Natural killer cell (primary cell): ENCODE results near the gene CAP2. TPM values are rescaled to one million over a fixed set of nuclear protein-coding genes. Genes with fewer than 3 reads are reported as not detected.

Experiments
- ATAC-seq, 3 donors: fragments of 150-1000 bp in 2 of 3; fragments of 200-7000 bp in 1 of 3; cut with Tn5 transposase; 1 replicate in 1 of 3; 2 replicates in 2 of 3; pipeline ENCODE4 v1.10.0; 2021; ENCODE audit warnings: mild to moderate bottlenecking in 2 of 3, moderate library complexity in 2 of 3
- DNase-seq, 2 donors: peaks; one replicate each; pipeline versions ENCODE4 v3.0.0 to v3.0.0-alpha.2; 2013 to 2021; ENCODE audit warnings: mixed read lengths in 1 of 2
- H3K27ac ChIP-seq: one replicate; pipeline ENCODE4 v1.5.1; 2013; ENCODE audit warnings: mild to moderate bottlenecking, low read length
- H3K27me3 ChIP-seq: one replicate; pipeline ENCODE4 v1.6.1; 2013; ENCODE audit warnings: low read length; ENCODE audit not compliant: control insufficient read depth, insufficient read depth
- H3K36me3 ChIP-seq: one replicate; pipeline ENCODE4 v1.6.1; 2013; ENCODE audit warnings: low read length; ENCODE audit not compliant: control insufficient read depth, insufficient read depth
- H3K4me1 ChIP-seq: one replicate; pipeline ENCODE4 v1.6.1; 2013; ENCODE audit warnings: low read length; ENCODE audit not compliant: control insufficient read depth, insufficient read depth
- H3K4me3 ChIP-seq: one replicate; pipeline ENCODE4 v1.5.1; 2013; ENCODE audit warnings: low read length
- H3K9me3 ChIP-seq: one replicate; pipeline ENCODE4 v1.6.1; 2013; ENCODE audit warnings: low read length; ENCODE audit not compliant: control insufficient read depth, insufficient read depth
- H3K27ac Mint-ChIP-seq, 2 donors: one replicate each; pipeline ENCODE4 v1.8.0; 2022; ENCODE audit warnings: mild to moderate bottlenecking in 2 of 2, mixed read lengths in 2 of 2, moderate library complexity in 1 of 2
- H3K27me3 Mint-ChIP-seq, 2 donors: one replicate each; pipeline ENCODE4 v1.8.0; 2022; ENCODE audit warnings: low read depth in 2 of 2, mixed read lengths in 2 of 2
- H3K36me3 Mint-ChIP-seq: one replicate; pipeline ENCODE4 v1.8.0; 2022; ENCODE audit warnings: mixed read lengths
- H3K4me1 Mint-ChIP-seq, 2 donors: one replicate each; pipeline ENCODE4 v1.8.0; 2022; ENCODE audit warnings: mixed read lengths in 2 of 2
- H3K4me3 Mint-ChIP-seq: one replicate; pipeline ENCODE4 v1.8.0; 2022; ENCODE audit warnings: mild to moderate bottlenecking, moderate library complexity, mixed read lengths
- H3K9me3 Mint-ChIP-seq, 2 donors: one replicate each; pipeline ENCODE4 v1.8.0; 2022; ENCODE audit warnings: mixed read lengths in 2 of 2
- CTCF ChIP-seq: fragments of 200-600 bp; IDR thresholded peaks from one replicate; pipeline ENCODE4 v1.8.0; 2022; ENCODE audit warnings: antibody characterized with exemption
- WGBS: methylation state at CpG from one replicate; pipeline ENCODE4 v1.1.7; 2013; ENCODE audit warnings: missing lambda C conversion rate; ENCODE audit not compliant: insufficient coverage; 5-methylcytosine and 5-hydroxymethylcytosine counted together
- intact Hi-C: fragments of 100-400 bp; cut with micrococcal nuclease; formaldehyde crosslinking; loops from one replicate; pipeline ENCODE4 v1.14.2; 2022
- total RNA-seq, 4 donors: library from RNA; stranded (reverse); fragments of 120-200 nt in 1 of 4; gene quantifications; one replicate each; pipeline versions ENCODE4 v1.2.3 to v1.2.4, GENCODE V29; 2013 to 2022

The CAP2 gene
- total RNA-seq, 3 donors from 2014 or later (not counting 1 experiment from before 2014, with no cell fraction given) = not detected

DNA sequence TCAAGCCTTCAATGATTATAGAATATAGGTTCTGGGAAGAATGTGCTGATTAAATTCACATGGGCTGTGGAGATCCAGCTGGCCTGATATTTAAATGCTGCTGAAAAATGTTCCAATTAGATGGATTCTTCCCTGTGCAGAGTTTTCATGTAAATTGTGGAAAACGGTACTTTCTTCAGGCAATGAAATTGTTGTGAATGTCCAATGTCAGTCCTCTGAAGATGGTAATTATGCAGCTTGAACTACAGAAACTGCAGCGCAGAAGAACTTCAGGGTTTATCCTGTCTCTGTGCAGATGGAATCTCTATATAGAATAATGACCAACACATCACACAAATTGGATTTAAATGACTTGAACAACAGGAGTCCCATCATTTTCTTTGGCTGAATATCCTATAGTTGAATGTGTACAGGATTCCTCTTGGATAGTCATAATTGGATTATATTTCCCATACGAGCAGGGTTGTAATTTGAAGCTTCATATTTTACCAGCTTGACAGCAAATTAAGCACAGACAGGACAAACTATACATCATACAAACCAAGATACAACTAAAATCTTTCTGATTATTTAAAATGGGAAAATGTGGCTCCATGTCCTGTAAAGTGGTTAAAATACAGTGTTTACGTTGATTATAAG is 82.3 kb downstream of the CAP2 start:
- no peak overlapping the region for H3K27ac ChIP-seq
- TF ChIP-seq CTCF = no peak
- H3K27me3 ChIP-seq = no peaks in the 10 kb centered on the region
- no peak for ATAC-seq
- no peaks in the 10 kb centered on the region for H3K36me3 ChIP-seq
- H3K9me3 Mint-ChIP-seq = no peaks in the 10 kb centered on the region
- no peaks in the 10 kb centered on the region for H3K36me3 Mint-ChIP-seq
- H3K4me1 Mint-ChIP-seq = no peaks in the 10 kb centered on the region
- H3K4me3 Mint-ChIP-seq = no peak overlapping the region
- no peak for DNase-seq
- H3K27me3 Mint-ChIP-seq = peaks cover 7% of the 10 kb centered on the region in 2 donors
- no peaks in the 10 kb centered on the region for H3K4me1 ChIP-seq
- intact Hi-C loops = no loop called here
- H3K27ac Mint-ChIP-seq = no peak overlapping the region
- no peaks in the 10 kb centered on the region for H3K9me3 ChIP-seq
- 100% methylated on average over 1 of the region's 4 CpGs for WGBS
- no peak overlapping the region for H3K4me3 ChIP-seq

DNA sequence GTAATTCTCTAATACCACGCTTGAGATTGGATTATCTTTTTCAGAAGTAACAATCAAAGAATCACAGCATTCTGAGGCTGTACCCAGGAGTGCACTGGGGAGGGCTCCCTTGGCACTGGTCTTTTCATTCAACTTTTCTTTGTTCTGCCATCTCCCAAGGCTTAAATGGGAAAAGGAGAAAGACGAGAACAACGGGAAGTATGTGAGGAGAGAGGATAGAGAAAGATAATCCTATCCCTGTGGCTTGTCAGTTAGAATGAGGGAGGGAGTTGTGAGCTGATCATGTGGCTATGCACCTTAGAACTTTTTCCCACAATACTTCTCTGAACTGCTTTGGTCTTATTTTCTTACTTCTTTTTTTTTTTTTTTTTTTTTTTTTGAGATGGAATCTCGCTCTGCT is 83.1 kb downstream of the CAP2 start:
- Mint-ChIP-seq H3K27me3 (peaks cover 7% of the 10 kb centered on the region in 2 donors), H3K27ac (no peak overlapping the region), H3K36me3 (no peaks in the 10 kb centered on the region), H3K9me3 (no peaks in the 10 kb centered on the region), H3K4me3 (no peak overlapping the region), H3K4me1 (no peaks in the 10 kb centered on the region)
- Histone ChIP-seq H3K36me3 (no peaks in the 10 kb centered on the region), H3K27ac (no peak overlapping the region), H3K9me3 (no peaks in the 10 kb centered on the region), H3K4me3 (no peak overlapping the region), H3K4me1 (no peaks in the 10 kb centered on the region), H3K27me3 (no peaks in the 10 kb centered on the region)
- ATAC-seq = no peak
- no peak for DNase-seq
- intact Hi-C loops = no loop called here
- WGBS = 85% methylated on average over 3 of the region's 4 CpGs
- no peak for TF ChIP-seq CTCF

GRCh38 chr6:17477356-17477755 is 84.0 kb downstream of the CAP2 start:
- Mint-ChIP-seq H3K4me1 (no peaks in the 10 kb centered on the region), H3K36me3 (no peaks in the 10 kb centered on the region), H3K27ac (no peak overlapping the region), H3K27me3 (peaks cover 7% of the 10 kb centered on the region in 2 donors), H3K4me3 (no peak overlapping the region), H3K9me3 (no peaks in the 10 kb centered on the region)
- Histone ChIP-seq H3K27ac (no peak overlapping the region), H3K4me3 (no peak overlapping the region), H3K9me3 (no peaks in the 10 kb centered on the region), H3K4me1 (no peaks in the 10 kb centered on the region), H3K27me3 (no peaks in the 10 kb centered on the region), H3K36me3 (no peaks in the 10 kb centered on the region)
- DNase-seq (no peak), ATAC-seq (no peak)
- 90% methylated on average over 1 of the region's 2 CpGs for WGBS
- TF ChIP-seq CTCF = no peak
- intact Hi-C loops = no loop called here
